ENCODE measurements around the gene PALLD.
"Not testable (repeated sequence)": the region's sequence is repeated elsewhere in the genome, so short reads cannot be mapped to it uniquely, and the experiment has no call there.

Gene PALLD

GRCh38 chr4:168683595-168683994, 186.7 kb downstream of the PALLD start:
- no peak for DNase-seq

DNA sequence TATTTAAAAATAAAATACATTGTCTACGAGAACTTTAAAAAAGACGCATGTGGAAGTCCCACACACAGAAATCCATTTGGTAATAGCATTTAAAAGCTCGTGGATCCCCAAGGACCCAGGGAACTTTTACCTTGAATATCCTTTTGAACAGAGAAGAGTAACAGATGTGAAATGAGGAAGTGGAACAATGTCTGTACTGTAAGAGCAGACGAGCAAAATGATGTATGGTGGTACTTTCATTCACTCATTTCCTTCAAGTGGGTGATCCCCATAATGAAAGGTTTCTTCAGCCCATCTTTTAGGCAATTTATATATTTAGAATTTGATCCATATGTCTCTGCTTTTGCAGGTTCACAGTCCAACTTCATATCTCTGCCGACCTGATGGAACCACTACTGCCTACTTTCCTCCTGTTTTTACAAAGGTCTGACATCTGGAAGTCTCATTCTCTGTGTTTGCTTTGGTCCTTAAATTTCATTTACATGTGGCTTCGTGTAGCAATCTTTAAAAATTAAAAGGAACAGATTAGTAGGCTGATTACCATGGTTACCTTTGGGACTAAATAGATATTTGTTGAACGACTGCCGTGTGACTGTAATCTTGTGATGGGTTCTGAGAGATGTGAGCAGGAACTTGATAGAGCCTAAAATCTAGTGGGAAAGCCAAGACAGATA, 188.4 kb downstream of the PALLD start:
- no peak for DNase-seq

DNA sequence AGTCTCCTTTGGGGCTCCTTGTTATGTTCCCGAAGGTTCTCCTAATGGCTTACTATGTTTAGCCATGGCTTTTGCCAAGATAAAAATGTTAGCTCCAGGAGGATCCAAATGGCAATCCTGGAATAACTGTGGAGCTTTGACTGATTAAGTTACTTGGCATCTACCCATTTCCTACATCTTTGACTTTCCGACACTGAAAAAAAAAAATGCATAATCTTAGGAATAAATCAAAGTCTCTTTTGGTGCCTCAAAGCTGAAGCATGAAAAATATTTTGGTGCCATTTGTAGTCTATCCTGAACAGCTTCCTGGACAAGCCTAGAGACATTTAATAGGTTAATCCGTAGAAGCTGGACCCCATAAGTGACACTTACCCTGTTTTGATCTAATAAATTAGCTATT, 191.7 kb downstream of the PALLD start:
- DNase-seq = no peak

GRCh38 chr4:168689791-168690190, 192.9 kb downstream of the PALLD start:
- DNase-seq = no peak

DNA sequence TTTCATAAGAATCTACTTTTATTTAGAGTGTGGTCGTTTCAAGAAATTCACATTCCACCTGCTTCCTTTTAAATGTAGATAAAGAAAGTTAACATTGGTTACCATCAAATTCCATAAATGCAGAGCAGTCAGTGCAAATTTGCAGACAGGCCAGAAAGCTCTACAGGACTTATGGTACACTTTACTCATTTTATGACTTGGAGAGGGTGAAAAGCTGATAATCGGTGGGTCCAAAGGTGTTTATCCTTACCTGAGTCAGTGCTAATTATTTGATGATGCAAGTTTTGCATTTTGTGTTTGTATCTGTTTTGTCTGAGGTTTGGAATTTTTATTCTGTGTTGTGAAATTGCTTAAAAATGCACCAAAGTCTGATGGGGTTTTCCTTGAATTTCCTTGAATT, 193.3 kb downstream of the PALLD start:
- no peak for DNase-seq

- no peak for DNase-seq
Measured at GRCh38 chr4:168691631-168692369, 194.9 kb downstream of the PALLD start.

GRCh38 chr4:168693750-168694490, 197.1 kb downstream of the PALLD start:
- no peak for DNase-seq

DNA sequence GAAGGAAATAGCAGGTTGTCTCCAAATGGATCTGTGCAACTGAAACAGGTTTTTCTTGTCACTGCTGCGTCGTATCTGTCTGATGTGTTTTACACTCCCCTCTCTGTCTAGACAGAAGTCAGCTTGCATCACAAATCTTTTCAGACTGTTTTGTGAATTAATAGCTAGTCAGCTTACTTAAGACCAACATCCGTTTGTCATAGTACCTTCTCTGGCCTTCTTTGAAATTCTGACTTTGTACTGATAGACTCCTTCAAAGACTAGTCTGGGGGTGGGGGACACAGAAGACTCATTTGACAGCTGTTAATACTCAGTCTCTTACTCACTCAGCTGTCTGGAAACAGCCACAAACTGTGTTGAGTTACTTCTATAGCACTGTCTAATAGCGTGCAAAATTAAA, 197.8 kb downstream of the PALLD start:
- DNase-seq = no peak

GRCh38 chr4:168695288-168695687, 198.4 kb downstream of the PALLD start:
- no peak for DNase-seq

DNA sequence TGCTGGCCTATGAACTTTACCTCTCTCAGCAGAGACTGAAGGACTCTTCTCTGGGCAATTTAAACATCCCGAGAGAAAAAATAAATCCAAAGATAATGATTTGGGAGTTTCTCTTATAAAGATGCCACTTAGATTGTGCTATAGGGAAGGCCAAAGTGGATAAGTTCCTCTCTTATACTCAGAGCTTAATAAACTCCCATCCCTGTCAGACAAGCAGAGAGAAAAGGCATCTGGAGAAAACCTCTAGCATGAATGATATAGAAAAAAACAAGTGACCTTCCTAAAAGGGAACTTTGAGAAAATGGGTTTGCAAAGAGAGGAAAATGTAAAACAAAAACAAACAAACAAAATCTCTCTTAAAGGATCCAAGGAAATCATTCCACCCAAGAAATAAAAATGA, 199.4 kb downstream of the PALLD start:
- DNase-seq = no peak

DNA sequence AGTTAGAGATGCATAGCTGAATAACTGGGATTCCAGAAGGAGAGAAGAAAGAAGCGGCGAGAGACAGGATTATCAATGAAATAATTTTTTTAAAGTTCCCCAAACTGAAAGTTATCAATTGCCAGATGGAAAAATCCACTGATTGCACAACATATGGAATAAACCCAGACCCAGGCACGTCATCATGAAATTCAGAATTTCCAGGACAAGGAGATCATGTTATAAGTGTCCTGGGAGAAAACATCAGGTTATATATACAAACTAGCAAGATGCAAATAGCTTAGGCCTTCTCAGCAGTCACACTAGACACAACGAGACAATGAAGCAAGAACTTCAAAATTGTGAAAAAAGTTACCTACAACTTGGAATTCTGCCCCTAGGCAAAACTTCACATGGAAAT, 200.0 kb downstream of the PALLD start:
- DNase-seq = no peak

DNA sequence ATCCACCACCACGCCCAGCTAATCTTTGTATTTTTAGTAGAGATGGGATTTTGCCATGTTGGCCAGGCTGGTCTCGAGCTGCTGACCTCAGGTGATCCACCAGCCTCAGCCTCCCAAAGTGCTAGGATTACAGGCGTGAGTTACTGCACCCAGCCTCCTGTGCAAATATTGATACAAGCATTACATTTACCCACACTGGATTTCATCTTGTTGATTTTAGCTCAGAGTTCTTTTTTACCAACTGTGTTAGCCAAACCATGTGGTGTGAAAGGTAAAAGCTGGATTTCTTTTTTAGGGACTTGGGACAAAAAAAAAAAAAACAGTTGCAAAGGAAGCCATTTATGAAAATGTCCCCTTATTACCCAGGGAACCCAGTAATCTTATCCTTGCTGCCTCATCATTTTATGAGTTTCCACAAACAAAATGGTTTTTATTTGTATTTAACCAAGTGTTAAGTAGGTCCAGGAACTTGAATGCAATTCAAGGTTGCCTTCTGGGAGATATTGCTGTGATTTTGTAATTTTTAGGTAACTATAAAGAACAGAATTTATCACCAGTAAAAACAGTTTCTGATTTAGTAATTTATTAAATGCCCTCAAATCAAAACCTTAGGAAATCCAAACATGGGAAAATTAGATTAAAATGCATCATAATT, 202.5 kb downstream of the PALLD start:
- no peak for DNase-seq

GRCh38 chr4:168701061-168701460, 204.2 kb downstream of the PALLD start:
- no peak for DNase-seq

DNA sequence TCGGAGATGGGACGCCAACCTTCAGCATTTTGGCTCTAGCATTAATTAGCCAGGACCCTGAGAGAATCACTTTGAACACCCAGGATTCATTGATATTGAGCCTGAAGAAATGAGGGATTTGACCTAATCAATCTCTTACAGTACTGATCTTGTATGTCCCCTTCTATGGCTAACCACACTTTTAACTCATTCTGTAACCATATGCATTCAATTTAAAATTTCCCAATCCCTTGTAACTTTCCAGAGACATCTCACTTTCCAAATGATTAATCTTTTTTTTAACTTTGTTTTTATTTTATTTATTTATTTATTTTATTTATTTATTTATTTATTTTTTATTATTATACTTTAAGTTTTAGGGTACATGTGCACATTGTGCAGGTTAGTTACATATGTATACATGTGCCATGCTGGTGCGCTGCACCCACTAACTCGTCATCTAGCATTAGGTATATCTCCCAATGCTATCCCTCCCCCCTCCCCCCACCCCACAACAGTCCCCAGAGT, 205.8 kb downstream of the PALLD start:
- DNase-seq = not testable (repeated sequence)

DNA sequence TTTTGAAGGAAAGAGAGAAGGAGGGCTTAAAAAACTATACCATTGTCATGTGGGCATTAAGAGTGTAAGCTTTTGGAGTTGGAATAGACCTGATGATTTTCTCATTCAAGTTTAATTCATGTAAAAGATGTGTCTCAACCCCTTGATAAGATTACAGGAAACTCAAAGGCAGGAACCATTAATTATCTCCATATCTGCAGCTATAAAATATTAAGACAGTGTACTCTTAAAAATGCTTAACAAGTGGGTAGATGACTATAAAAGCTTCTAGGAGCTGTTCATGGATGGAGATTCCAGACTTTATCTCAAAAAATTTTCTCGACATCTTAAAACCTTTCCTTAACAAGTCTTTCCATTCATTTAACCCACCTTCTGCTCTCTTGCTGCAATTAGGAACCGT, 208.3 kb downstream of the PALLD start:
- DNase-seq = no peak

DNA sequence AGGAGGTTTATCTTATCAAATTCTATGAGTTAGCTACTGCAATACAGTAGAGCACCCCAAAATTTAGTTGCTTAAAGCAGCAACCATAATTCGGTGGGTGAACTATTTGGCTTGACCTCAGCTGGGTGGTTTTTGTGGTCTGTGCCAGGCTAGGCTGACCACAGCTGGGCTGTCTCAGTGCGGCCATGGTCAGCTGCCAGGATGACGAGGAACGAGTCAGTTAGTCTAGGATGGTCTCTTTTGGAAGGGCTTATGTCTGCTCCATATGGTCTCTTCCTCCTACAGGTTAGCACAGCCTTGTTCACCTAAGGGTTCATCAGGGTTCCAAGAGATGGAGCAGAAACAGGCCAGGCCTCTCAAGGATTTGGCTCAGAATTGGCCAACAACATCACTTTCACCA, 210.4 kb downstream of the PALLD start:
- DNase-seq = no peak

GRCh38 chr4:168708108-168708507, 211.3 kb downstream of the PALLD start:
- DNase-seq = no peak

DNA sequence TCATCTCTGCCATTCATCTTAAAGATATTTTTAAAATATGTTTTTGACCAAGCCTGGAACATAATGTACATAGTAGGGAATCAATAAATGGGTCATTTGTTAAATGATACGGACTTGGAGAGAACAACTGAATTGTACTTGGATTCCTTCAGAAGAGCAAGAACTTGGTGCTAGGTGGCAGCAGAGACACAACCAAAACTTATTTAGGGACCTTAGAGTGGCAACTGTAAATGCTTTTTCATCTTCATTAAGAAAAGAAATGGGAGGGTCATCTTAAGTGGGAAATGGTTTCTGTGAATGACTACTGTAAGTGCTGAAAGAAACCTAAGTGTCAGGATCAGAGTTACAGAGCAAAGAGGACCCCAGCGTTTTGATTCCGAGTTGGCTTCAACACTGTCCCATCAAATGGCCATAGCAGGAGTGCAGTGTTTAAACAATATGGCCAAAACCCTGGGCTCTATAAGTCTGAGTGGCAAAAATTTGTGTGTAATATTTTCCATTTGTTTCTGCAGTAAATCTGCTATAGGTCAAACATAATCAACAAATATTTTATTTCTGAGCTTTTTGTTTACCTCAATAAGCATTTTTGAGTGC, 213.6 kb downstream of the PALLD start:
- no peak for DNase-seq

DNA sequence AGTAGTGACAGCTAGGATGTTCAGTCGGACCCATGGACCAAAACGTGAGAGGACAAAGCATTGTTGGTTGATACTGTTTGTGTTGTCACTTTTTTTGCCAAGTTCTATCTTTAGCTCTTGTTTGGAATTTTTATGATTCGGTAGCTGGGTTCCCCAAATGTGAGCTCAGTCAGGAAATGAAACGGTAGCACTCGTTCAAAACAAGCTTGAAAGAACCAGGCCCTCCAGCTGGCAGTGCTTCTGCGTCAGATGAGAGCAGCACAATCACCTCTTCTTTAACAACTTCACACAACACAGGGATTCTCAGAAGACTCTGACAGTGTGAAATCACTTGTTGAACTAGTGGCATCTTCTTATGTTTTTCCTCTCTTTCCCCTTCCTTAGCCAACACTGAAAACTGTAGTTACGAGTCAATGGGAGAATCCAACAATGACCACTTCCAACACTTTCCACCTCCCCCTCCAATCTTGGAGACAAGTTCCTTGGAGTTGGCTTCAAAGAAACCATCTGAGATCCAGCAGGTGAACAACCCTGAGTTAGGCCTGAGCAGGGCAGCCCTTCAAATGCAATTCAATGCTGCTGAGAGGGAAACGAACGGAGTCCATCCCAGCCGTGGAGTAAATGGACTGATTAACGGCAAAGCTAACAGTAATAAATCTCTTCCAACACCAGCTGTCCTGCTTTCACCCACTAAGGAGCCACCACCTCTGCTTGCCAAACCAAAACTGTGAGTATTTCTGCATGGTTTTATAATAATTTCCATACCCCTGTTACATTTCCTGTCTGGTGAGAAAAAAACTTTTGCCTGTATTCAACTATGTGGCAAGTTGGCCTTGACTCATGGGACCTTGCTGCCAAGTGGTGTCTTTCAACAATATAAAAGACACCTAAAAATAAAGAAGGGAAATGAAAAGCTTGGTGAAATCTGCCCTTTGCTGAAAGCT, 214.6 kb downstream of the PALLD start:
- no peak for DNase-seq

DNA sequence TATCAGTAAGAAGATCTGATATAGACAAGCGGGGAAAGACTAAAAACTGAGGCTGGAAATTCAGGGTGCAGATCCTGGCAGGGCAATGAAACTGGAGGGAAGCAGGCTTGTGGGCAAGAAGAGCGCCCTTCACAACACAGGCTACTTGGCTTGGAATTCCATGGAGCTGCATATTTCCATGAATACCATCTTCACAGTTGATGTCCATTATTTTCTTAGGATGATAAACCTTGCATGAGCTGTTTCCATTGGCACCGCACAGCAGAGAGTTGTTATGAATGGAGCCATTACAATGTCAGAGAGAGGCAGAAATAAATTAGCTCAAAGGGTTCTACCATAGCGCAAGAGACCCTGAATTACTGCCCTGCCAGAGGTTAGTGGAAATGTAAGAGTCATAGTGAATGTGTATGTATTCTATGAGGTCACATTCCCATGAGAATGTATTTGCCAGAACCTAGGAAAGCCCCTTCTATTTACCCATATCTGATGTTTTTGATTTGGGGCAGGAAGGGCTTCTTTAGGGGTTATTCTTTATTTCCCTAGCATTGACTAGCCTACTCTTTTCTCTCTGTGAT, 215.6 kb downstream of the PALLD start:
- no peak for DNase-seq

DNA sequence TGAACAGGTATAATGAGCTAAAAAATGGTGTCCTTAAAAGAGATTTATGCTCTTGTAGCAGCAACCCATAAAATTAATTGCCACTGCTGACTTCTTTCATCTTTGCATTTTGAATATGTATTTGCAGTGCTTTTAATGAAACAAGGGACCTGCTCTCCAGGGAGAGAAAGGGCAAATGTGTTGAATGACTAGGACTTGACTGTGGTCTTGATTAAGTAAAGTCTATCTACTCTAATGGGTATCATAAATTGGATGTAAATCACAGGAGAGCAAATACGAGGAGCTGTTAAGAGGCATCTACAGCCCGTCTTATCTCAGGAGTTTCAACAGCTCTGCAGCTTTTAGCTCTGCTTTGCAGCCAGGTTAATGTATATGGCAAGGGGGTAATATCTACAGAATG, 216.4 kb downstream of the PALLD start:
- DNase-seq = no peak
